ENCODE results near the gene MCTP1.
"Not testable (repeated sequence)": the region's sequence is repeated elsewhere in the genome, so short reads cannot be mapped to it uniquely, and the experiment has no call there.

Gene MCTP1

DNA sequence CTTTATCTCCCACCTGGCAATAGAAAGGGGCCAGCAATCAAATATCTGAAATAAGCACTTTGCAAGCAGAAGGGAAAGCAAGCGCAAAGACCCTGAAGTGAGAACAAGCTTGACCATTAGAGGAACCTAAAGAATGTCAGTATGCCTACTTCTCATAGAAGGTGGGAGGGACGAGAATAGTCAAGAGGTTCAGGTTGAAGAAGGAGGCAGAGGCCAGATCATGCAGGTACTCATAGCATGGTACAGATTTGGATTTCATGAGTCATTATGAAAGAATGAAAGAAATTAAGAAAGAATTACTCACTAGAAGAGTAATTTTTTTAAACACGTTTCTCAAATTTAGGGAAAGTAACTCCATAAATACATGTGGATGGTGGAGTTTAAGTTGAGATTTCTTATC is 33.7 kb downstream of the MCTP1 start:
- no peak for DNase-seq

DNA sequence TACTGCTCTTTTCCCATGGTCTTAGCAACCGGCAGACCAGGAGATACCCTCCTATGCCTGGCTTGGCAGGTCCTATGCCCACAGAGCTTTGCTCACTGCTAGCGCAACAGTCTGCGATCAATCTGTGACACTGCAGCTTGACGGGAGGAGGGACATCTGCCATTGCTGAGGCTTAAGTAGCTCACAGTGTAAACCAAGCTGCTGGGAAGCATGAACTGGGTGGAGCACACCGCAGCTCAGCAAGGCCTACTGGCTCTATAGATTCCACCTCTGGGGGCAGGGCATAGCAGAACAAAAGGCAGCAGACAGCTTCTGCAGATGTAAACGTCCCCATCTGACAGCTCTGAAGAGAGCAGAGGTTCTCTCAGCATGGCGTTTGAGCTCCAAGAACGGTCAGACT is 40.4 kb downstream of the MCTP1 start:
- no peak for DNase-seq

DNA sequence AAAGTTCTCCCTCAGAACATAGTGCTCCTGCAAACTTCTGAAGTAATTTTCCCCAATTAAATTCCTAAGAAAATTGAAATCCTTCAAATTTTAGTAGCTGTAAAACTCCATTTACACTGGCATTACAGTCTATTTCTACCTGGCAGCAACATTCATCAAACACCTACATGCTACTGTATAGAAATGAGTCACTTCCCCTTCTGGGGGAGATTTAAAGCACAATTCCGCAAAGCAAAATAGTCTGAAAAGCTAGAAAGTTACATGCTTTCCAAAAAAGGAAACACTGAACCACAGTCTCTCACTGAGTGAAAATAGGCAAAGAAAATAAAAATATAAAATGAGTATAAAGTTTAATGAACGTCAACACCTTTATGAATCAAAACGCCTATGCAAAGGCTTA is 43.3 kb downstream of the MCTP1 start:
- DNase-seq = peak in 1 of 5 experiments; percentile 13

DNA sequence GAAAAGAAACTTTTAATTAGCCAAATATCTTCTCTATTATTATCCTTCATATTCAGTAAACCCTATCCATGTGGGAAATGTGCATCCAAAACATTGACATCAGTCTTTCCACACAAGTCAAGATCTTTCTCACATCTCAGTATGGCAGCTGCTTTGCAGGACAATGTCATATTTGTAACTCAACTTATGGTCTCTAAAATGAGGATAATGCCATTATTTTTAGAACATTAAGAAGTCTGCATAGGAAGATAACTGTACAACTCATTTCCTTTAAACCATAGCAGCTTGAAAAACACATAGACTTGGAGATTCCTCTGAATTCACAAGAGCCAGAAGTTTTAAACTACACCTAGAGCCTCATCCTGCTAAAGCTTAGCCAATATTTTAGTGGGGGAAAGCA is 43.7 kb downstream of the MCTP1 start:
- no peak for DNase-seq

DNA sequence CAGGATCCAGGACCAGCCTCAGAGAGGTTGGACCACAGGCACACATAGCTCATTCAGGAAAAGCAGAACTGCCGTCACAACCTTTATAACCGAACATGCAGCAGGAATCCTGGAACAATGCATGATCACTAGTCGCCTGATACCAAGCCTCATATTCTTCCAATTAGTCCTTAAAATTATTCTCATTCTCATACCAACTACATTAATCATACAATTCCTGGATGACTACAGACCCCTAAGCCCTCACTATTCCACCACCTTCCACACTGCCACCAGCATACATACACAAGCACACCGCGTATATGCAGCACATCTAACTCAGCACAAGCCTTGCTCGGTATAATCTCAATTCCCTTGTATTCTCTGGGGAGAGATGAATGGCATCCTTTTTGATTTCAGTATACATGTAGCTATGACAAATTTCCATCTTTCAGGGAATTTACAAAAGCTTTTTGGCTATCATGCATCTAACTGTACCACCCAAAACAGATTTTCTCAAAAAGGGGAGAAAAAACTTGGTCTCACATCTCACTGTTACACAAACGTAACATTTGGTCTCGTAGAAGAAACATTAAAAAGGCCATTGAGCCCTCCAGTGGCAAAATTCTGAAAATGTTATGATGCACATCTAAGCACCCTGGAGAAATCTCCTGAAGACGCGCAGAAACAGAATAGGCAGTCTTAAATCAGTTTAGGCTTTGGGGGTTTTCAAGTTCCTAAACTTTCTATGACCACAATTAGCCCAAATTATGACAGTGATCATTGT is 46.2 kb downstream of the MCTP1 start:
- no peak for DNase-seq

DNA sequence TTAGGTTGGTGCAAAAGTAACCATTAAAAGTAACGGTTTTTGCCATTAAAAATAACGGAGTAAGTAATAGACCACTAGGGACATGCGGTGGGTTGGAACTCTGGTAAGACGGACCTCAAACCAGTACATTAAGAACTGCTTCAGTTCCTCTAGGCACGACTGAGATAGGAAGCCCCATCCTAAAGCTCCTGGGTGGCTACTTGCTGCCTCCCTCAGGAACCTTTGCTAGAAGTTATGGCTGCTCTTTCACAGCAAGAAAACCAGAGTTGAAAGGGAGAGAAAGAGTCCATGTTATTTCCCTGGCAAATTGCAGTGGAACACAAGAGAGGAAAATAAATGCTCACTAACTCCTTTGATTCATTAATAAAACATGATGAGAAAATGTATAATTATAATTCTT is 47.6 kb downstream of the MCTP1 start:
- no peak for DNase-seq

DNA sequence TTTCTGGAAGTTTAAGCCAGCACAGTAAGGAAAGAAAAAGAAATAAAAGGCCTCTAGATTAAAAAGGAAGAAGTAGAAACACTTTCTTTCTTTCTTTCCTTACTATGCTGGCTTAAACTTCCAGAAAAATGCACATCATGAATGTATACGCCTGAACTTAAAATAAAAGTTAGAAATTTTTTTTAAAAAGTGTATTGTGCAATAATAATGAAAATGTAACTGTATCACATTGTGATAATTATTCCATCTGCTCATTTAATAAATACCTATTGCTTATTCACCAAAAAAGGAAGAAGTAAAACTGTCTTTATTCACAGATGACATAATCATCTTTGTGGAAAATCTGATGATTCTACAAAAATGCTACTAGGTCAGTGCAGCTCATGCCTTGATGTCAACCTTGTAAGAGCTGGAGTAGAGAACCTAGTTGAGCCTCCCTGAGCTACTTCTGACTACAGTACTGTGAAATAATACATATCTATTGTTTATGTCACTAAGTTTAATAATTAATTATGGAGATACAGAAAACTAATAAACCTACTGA is 49.4 kb downstream of the MCTP1 start:
- DNase-seq = no peak

DNA sequence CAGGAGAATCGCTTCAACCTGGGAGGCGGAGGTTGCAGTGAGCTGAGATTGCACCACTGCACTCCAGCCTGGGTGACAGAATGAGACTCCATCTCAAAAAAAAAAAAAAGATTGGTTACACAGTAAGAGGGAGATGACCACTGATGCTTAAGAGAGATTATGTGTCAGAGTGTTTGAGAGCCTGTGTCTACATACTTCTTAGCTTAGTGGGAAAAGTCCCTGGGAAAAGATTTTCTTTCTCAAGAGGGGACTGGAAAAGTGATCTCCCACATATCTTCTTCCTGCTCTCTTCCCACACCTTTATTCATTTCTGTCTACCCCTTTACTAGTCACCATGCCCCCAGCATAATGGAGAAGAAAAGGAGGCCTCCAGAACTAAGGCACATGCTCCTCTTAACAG is 55.2 kb downstream of the MCTP1 start:
- no peak for DNase-seq

DNA sequence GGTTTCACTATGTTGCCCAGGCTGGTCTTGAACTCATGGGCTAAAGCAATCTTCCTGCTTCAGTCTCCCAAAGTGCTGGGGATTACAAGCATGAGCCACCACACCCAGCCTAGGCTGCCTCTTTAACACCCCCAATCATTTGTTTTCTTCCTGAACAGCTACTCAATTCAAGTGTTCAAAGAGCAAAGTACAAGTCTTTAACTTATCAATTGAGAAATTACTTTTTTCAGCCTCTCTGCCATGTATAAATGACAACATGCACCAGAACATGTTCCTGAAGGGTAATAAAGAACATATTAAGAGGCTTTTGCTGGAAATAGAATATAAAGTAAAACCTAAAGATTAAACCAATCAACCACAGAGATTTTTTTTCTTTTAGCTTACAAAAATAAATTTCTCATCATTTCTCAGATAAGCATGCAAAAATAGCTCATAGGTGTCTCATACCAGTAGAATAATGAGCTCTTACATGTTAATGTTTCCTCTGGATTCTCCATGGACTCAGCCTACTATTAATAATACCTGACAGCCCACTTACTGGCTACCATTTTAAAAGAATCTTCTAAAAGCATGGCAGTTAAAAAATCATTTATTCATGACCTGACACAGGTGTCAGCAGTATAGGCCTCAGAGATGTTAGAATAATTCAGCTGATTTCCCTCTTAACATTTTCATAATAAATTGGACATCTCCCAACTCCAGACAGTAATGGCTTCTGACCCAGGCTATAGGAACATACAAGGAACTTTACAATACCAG is 60.0 kb downstream of the MCTP1 start:
- no peak for DNase-seq

DNA sequence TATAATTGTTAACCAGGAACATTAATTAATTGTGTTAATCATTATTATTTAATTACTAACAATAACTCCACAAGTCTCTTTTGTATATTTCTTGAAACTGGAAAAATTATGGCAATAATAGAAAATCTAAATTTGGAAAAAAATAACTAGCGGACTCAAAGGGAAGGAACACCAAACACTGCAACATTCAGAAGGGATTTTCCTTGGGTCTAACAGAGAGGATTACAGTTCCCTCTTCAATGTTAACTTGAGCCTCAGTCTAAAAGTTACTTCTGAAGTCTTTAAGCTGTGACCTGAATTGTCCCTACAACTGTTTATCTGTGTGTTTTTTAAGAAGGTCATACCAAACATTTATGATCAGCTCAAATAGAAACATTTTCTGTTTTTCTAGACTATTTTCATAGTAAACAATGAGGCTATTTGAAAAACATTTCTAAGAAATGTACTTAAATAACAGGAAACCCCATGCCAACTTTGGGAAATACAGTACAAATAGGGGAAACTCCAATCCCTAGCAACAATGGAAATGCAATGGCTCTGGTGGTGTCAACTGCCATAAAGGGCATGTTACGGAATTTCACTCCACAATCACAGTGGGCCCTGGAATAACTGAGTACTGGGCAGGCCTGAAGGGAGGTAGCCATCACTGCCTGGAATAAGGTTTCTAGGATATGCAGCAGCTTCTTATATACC is 61.2 kb downstream of the MCTP1 start:
- no peak for DNase-seq

DNA sequence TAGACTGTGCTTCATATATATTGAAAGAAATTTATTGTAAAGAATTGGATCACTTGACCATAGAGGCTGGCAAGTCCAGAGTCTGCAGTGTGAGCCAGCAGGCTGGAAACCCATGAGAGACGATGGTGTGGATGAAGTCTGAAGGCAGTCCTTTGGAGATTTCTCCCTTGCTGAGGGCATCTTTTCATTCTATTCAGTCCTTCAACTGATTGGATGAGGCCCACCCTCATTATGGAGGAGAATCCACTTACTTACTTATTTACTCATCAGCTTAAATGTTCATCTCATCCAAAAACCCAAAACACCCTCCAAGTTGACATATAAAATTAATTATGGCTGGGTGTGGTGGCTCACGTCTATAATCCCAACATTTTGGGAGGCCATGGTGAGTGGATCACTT is 62.1 kb downstream of the MCTP1 start:
- no peak for DNase-seq

DNA sequence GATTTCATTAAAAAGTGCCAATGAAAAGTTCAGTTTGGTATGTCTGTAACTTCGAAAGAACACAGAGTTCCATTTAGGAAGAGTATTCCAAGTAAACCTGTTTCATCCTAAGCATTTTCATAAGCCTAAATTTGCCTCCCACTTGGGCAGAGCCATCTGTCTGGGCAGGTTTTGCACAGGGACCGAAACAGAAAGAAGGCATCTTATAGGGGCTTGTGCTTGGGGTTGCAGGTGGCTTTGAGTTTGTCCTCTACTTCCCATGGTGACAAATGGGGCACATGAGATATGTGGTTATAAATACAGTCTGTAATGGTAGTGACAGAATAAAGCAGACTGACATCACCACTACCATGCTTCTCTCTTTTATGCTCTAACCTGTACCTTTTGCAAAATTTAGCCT is 63.7 kb downstream of the MCTP1 start:
- no peak for DNase-seq

DNA sequence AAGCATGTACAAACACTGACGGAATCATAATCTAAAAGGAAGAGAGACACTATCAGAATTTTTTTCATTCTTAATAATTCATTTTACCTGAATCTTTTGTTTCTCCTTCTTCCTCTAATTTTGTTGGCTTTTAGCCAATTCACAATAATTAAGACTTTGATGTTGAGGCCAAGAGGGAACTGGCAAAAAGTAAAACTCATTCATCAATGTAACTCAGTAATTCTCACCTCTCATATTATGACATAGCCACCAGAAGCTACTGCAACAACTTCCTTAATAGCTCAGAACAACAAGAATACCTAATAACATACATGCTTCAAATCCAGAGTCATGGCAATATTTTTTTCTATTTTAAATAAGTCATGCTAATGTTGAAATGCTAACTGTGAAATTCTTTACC is 64.5 kb downstream of the MCTP1 start:
- no peak for DNase-seq

DNA sequence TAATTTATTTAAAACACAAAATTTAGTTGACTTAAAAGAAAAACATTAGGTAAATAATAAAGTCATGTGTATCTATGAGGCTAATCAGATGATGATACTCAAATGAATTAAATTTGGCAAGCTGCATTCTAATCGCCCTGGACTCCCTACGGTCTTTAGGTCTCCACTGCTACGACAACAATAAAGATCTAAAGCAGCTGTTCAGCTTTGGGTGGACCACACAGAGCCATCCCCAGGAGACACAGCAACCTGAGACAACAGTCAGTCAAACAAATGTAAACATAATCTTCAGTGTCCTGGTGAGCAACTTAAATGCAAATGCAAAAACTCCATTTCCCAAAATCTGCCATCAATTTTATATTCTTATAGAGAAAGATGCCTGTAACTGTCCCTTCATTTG is 65.5 kb downstream of the MCTP1 start:
- DNase-seq = no peak

DNA sequence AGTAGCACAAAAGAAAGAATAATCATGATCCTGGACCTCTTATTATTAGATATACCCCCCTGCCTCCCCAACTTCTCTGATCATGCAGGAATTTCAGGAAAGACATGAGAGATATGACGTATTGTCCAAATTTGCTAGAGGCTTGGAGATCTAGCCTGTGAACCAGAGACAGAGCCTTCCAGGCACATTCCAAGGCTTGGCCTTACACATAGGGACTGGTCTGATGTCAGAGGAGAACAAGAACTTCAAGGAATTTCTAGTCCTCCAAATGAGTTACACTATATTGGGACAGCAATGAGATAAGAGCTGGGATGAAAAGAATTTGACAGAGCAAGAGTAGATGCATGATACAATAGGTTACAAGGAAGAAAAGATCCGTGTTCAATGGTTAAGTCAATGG is 67.0 kb downstream of the MCTP1 start:
- no peak for DNase-seq

DNA sequence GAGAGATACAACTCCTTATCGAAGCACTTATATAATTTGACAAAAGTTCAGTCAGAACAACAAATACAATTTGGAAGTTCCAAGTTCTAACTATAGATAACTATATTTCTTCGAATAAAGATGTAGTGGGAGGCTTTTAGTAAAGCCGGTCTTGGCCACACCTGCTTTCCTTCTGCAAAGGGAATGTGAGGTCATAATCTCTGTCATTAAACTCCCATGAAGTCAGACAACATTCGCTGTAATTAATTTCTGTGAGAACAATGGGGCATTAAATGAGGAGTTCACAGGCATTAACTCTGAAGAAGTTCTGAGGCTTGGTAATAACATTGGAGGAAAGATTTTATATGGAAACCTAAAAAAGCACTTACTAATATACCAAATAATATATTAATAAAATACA is 67.5 kb downstream of the MCTP1 start:
- DNase-seq = no peak

DNA sequence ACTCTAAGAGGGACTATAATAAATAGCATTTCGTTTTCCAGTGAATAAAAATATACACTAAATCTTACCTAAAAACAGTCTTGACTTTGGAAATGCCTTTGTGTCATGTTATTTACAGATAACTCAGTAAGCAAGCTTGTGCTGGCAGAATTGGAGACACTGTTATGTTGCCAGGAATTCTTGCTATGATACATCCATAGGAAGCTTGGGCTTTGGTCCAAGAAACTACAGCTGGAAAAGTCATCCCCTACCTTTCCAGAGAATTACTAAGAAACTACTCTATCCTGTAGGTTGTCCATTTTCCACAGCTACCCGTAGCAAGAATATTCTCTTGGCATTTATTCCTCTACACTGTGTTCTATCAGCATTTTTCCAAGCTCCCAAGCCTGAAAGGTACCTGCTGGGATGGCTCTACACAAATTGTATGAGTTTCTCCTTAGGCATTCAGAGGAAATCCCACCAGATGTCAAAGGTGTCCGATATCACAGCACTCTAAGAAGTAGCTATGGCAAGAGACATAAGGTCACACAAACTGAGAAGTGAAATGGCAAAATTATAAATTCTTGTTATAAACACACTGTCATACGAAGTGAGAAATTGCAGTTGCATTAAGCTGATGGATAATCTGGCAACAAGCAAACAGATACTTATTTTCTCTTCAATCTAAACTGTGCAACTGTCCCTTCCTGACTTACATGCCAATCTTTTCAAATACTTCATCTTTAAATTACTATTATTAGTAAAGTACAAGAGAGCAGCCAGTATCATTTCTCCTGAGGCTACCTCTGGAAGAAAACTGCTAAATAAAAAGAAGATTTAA is 68.5 kb downstream of the MCTP1 start:
- DNase-seq = no peak

DNA sequence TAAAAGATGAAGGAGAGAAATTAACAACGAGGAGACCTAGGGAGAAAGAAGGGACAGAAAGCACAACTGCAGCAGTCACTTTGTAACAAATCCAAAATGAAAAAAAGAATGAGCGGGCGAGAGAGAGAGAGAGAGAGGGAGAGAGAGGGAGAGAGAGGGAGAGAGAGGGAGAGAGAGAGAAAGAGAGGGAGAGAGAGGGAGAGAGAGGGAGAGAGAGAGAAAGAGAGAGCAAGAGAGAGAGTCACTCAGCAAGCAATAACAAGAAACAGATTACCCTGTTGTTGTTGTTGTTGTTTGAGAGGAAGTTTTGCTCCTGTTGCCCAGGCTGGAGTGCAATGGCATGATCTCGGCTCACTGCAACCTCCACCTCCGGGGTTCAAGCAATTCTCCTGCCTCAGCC is 77.1 kb downstream of the MCTP1 start:
- not testable (repeated sequence) for DNase-seq

DNA sequence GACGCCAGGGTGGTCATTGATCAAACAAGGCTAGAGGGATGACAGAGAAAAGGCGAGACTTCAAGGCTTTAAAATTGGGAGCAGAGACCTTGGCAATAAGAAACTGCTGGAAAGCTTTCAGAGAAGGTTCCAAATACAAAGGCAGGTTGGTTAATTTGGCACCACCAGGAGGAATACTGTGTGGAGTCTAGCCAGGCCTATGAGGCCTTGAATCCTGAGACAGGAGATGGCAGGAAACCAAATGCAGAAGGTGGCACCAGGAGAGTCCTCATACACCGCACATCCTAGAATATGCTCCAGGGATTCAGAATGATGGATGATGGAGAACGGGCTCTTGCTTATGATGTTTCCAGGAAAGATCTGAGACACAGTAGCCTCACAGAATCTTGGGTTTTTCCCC is 90.0 kb downstream of the MCTP1 start:
- DNase-seq = no peak

DNA sequence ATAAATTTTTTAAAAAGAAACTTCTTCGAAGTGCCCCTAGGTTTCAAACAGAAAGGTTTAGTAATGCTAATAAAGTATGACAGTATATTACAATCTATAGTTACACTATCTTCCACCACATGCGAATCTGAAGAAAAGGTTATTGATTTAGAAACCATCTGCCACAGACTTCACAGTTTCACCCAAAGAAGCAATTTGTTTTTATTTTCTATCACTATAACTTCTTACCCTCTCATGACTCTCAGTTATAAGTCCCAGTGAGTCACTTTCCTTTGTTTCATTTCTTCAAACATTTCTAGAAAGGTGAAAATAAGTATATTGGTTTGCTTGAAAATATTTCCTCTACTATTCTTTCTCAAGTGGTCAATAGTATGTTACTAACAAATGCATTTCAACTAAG is 93.6 kb downstream of the MCTP1 start:
- no peak for DNase-seq

DNA sequence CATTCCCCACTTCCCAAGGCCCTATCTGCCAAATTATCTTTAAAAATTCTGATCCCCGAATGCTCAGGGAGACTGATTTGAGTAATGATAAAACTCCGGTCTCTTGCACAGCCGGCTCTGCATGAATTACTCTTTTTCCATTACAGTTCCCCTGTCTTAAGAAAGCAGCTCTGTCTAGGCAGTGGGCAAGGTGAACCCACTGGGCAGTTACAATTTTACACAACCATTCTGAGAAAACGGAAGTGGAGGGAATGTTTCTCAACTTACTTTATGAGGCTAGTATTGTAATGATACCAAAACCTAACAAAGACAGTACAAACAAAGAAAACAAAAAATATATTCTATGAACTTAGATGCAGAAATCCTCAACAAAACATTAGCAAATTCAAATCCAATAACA is 100.0 kb downstream of the MCTP1 start:
- DNase-seq = no peak

DNA sequence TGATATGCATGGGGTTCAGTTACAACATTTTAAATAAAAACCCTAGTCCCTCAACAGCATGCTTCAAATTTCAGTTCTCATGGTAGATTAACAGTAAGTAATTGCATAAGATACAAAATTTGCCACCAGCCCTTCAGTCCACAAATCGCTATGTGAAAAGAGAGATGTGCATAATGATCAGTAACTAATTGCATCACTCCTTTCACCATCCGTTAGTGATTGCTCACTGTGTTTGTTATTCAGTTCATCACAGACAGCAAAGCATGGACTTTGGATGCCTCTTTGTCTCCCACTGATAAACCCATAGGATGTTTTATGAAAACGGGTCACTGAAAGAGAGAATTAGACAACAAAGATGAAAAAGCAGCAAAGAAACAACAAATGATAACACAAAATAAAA is 103.2 kb downstream of the MCTP1 start:
- no peak for DNase-seq
